Thymus (tissue), 11 donors: ENCODE measurements around the gene SEC14L5. TPM values are rescaled to one million over a fixed set of nuclear protein-coding genes. Genes with fewer than 3 reads are reported as not detected.

Experiments
- DNase-seq, 9 donors: peaks; one replicate each; pipeline ENCODE4 v3.0.0-alpha.2; 2013; ENCODE audit warnings: low spot score in 9 of 9, low read depth in 6 of 9, missing footprints in 1 of 9
- H3K27ac ChIP-seq, 2 donors: one replicate each; pipeline ENCODE4 v1.5.1; 2013; ENCODE audit warnings: control low read depth in 1 of 2, low read depth in 1 of 2, low read length in 1 of 2, mild to moderate bottlenecking in 1 of 2, moderate library complexity in 1 of 2
- H3K27me3 ChIP-seq, 2 donors: one replicate each; pipeline ENCODE4 v1.5.1; 2013; ENCODE audit warnings: low read length in 1 of 2; ENCODE audit not compliant: control insufficient read depth in 2 of 2, insufficient read depth in 1 of 2
- H3K36me3 ChIP-seq, 2 donors: one replicate each; pipeline ENCODE4 v1.5.1; 2013; ENCODE audit warnings: low read length in 1 of 2, mild to moderate bottlenecking in 1 of 2, moderate library complexity in 1 of 2; ENCODE audit not compliant: control insufficient read depth in 2 of 2, insufficient read depth in 2 of 2
- H3K4me1 ChIP-seq, 2 donors: one replicate each; pipeline ENCODE4 v1.5.1; 2013; ENCODE audit warnings: low read length in 2 of 2; ENCODE audit not compliant: control insufficient read depth in 2 of 2, insufficient read depth in 2 of 2
- H3K4me3 ChIP-seq, 2 donors: one replicate each; pipeline ENCODE4 v1.5.1; 2013; ENCODE audit warnings: low read length in 2 of 2, control low read depth in 1 of 2, mild to moderate bottlenecking in 1 of 2
- H3K9me3 ChIP-seq, 2 donors: one replicate each; pipeline ENCODE4 v1.5.1; 2013; ENCODE audit warnings: low read length in 1 of 2, mild to moderate bottlenecking in 1 of 2; ENCODE audit not compliant: control insufficient read depth in 2 of 2, insufficient read depth in 1 of 2
- WGBS: extraction: QIAGEN DNeasy Blood & Tissue Kit; methylation state at CpG from one replicate; pipeline ENCODE4 v1.1.7; 2013; 5-methylcytosine and 5-hydroxymethylcytosine counted together
- polyA plus RNA-seq: library from polyadenylated mRNA; stranded (reverse); fragments of 200-250 nt; gene quantifications from one replicate; pipeline ENCODE4 v1.2.3, GENCODE V29; 2013
- total RNA-seq: library from RNA; stranded (reverse); fragments of 120-200 nt; gene quantifications from one replicate; pipeline ENCODE4 v1.2.4, GENCODE V29; 2013
- donor health status: healthy.

Gene SEC14L5
- total and polyA plus RNA-seq, 2 donors, result 0.14 to 0.24 TPM

- H3K4me3 ChIP-seq, result no peak overlapping the region
- no peaks in the 10 kb centered on the region for H3K36me3 ChIP-seq
- peaks cover 0 to 2% of the 10 kb centered on the region in 2 donors for H3K27me3 ChIP-seq
- 92% methylated on average over 10 of the region's 10 CpGs for WGBS
- no peaks in the 10 kb centered on the region for H3K4me1 ChIP-seq
- no peak for DNase-seq
- H3K9me3 ChIP-seq, result no peaks in the 10 kb centered on the region
- no peak overlapping the region for H3K27ac ChIP-seq
These were observed 49.1 kb downstream of the SEC14L5 start for GRCh38 chr16:5007256-5007655.

GRCh38 chr16:5008311-5008731 is 50.2 kb downstream of the SEC14L5 start:
- Histone ChIP-seq H3K27me3 (peaks cover 0 to 2% of the 10 kb centered on the region in 2 donors), H3K4me3 (no peak overlapping the region), H3K27ac (no peak overlapping the region), H3K36me3 (no peaks in the 10 kb centered on the region), H3K9me3 (no peaks in the 10 kb centered on the region), H3K4me1 (no peaks in the 10 kb centered on the region)
- WGBS, result 94% methylated on average over 18 of the region's 18 CpGs
- no peak for DNase-seq

- H3K9me3 ChIP-seq, result no peaks in the 10 kb centered on the region
- no peaks in the 10 kb centered on the region for H3K36me3 ChIP-seq
- DNase-seq, result no peak
- peaks cover 0 to 2% of the 10 kb centered on the region in 2 donors for H3K27me3 ChIP-seq
- no peak overlapping the region for H3K4me3 ChIP-seq
- H3K27ac ChIP-seq, result no peak overlapping the region
- H3K4me1 ChIP-seq, result no peaks in the 10 kb centered on the region
- WGBS, result 60% methylated on average over 15 of the region's 15 CpGs
These were observed 52.6 kb downstream of the SEC14L5 start for GRCh38 chr16:5010576-5011329.

GRCh38 chr16:5011637-5012036 is 53.5 kb downstream of the SEC14L5 start:
- Histone ChIP-seq H3K27me3 (peaks cover 0 to 2% of the 10 kb centered on the region in 2 donors), H3K9me3 (no peaks in the 10 kb centered on the region), H3K4me1 (no peaks in the 10 kb centered on the region), H3K4me3 (no peak overlapping the region), H3K36me3 (no peaks in the 10 kb centered on the region), H3K27ac (peak overlapping the region in 1 of 2 donors; percentile 12)
- DNase-seq, result no peak
- WGBS, result 56% methylated on average over 4 of the region's 4 CpGs

GRCh38 chr16:5012887-5013286 is 54.8 kb downstream of the SEC14L5 start:
- H3K27me3 ChIP-seq, result peaks cover 0 to 2% of the 10 kb centered on the region in 2 donors
- WGBS, result 90% methylated on average over 6 of the region's 6 CpGs
- no peak for DNase-seq

GRCh38 chr16:5015351-5015750 is 57.2 kb downstream of the SEC14L5 start:
- peaks cover 0 to 2% of the 10 kb centered on the region in 2 donors for H3K27me3 ChIP-seq
- no peaks in the 10 kb centered on the region for H3K36me3 ChIP-seq
- H3K27ac ChIP-seq, result no peak overlapping the region
- no peak overlapping the region for H3K4me3 ChIP-seq
- no peaks in the 10 kb centered on the region for H3K9me3 ChIP-seq
- H3K4me1 ChIP-seq, result no peaks in the 10 kb centered on the region
- WGBS, result 78% methylated on average over 4 of the region's 4 CpGs
- no peak for DNase-seq

More at GRCh38 chr16:5012887-5013286, 54.8 kb downstream of the SEC14L5 start:
- H3K4me1 ChIP-seq, result no peaks in the 10 kb centered on the region
- H3K36me3 ChIP-seq, result no peaks in the 10 kb centered on the region
- no peaks in the 10 kb centered on the region for H3K9me3 ChIP-seq
- H3K4me3 ChIP-seq, result no peak overlapping the region
- H3K27ac ChIP-seq, result no peak overlapping the region

- H3K4me3 ChIP-seq, result no peak overlapping the region
- no peaks in the 10 kb centered on the region for H3K27me3 ChIP-seq
- no peaks in the 10 kb centered on the region for H3K9me3 ChIP-seq
- DNase-seq, result no peak
- H3K36me3 ChIP-seq, result no peaks in the 10 kb centered on the region
- no peak overlapping the region for H3K27ac ChIP-seq
- 96% methylated on average over 4 of the region's 4 CpGs for WGBS
- H3K4me1 ChIP-seq, result no peaks in the 10 kb centered on the region
These were observed 57.8 kb downstream of the SEC14L5 start for GRCh38 chr16:5015887-5016286.

GRCh38 chr16:5016967-5017677 is 59.0 kb downstream of the SEC14L5 start:
- no peaks in the 10 kb centered on the region for H3K9me3 ChIP-seq
- no peak overlapping the region for H3K4me3 ChIP-seq
- no peaks in the 10 kb centered on the region for H3K36me3 ChIP-seq
- no peak overlapping the region for H3K27ac ChIP-seq
- DNase-seq, result no peak
- 81% methylated on average over 6 of the region's 6 CpGs for WGBS
- H3K4me1 ChIP-seq, result no peaks in the 10 kb centered on the region
- H3K27me3 ChIP-seq, result no peaks in the 10 kb centered on the region

GRCh38 chr16:5017678-5017969 is 59.5 kb downstream of the SEC14L5 start:
- no peak for DNase-seq
- 95% methylated on average over 5 of the region's 5 CpGs for WGBS
- Histone ChIP-seq H3K27ac (no peak overlapping the region), H3K9me3 (no peaks in the 10 kb centered on the region), H3K4me3 (no peak overlapping the region), H3K27me3 (no peaks in the 10 kb centered on the region), H3K4me1 (no peaks in the 10 kb centered on the region), H3K36me3 (no peaks in the 10 kb centered on the region)
